Right atrium auricular region (tissue), 2 donors: ENCODE measurements around the gene COX7C. TPM values are rescaled to one million over a fixed set of nuclear protein-coding genes. Genes with fewer than 3 reads are reported as not detected.
"Not testable (repeated sequence)": the region's sequence is repeated elsewhere in the genome, so short reads cannot be mapped to it uniquely, and the experiment has no call there.

Experiments used
- DNase-seq: peaks from one replicate; pipeline ENCODE4 v3.0.0-alpha.2; 2019; ENCODE audit warnings: low spot score
- H3K27ac ChIP-seq, 2 donors: fragments of 200-600 bp; sonication (generic); 1 replicate in 1 of 2; 2 replicates in 1 of 2; pipeline ENCODE4 v1.5.1; 2016 to 2019
- H3K27me3 ChIP-seq, 2 donors: fragments of 200-600 bp; sonication (generic); one replicate each; pipeline versions ENCODE4 v1.5.1 to v1.6.0; 2017 to 2019
- H3K36me3 ChIP-seq: fragments of 200-600 bp; sonication (generic); one replicate; pipeline ENCODE4 v1.5.1; 2016
- H3K4me1 ChIP-seq, 2 donors: fragments of 200-600 bp; sonication (generic); one replicate each; pipeline versions ENCODE4 v1.5.1 to v1.6.0; 2017 to 2019
- H3K4me3 ChIP-seq, 2 donors: fragments of 200-600 bp; sonication (generic); 1 replicate in 1 of 2; 2 replicates in 1 of 2; pipeline ENCODE4 v1.5.1; 2017 to 2019; ENCODE audit warnings: mild to moderate bottlenecking in 1 of 2, moderate library complexity in 1 of 2
- H3K9me3 ChIP-seq, 2 donors: fragments of 200-600 bp; sonication (generic); one replicate each; pipeline ENCODE4 v1.5.1; 2019
- CTCF ChIP-seq, 2 donors: fragments of 200-600 bp; sonication (generic); IDR thresholded peaks; one replicate each; pipeline ENCODE4 v1.5.1; 2019; ENCODE audit warnings: antibody characterized with exemption in 2 of 2
- total RNA-seq, 2 donors: library from RNA; depleted of rRNA; stranded (reverse); fragments of >200 nt; gene quantifications; one replicate each; pipeline ENCODE4 v1.1.0, GENCODE V29; 2016

The COX7C gene
- total RNA-seq, result 100 to 1,000 TPM; 873 to 942 TPM

GRCh38 chr5:86617756-86618576, at the start of gene COX7C:
Gene COX7C (plus strand): TSS chr5:86617941. CDS start chr5:86618056, 115 bp downstream.
- peaks cover 0 to 4% of the 10 kb centered on the region in 2 donors for H3K4me1 ChIP-seq
- H3K9me3 ChIP-seq, result no peaks in the 10 kb centered on the region
- H3K4me3 ChIP-seq, result peak within 1 kb of the TSS; percentile 81 to 93
- DNase-seq, result peak; percentile 93
- H3K27me3 ChIP-seq, result no peaks in the 10 kb centered on the region
- peak within 1 kb of the TSS; percentile 91 to 92 for H3K27ac ChIP-seq
- peaks cover 35% of the 10 kb centered on the region for H3K36me3 ChIP-seq
- TF ChIP-seq CTCF (IDR thresholded peaks at IDR 0.05), result no peak

GRCh38 chr5:86569522-86570426, 48.0 kb upstream of the COX7C start:
- H3K4me1 ChIP-seq, H3K36me3 ChIP-seq, H3K27me3 ChIP-seq, H3K4me3 ChIP-seq, DNase-seq, H3K9me3 ChIP-seq, H3K27ac ChIP-seq: not testable (repeated sequence)

- DNase-seq, result no peak
- TF ChIP-seq CTCF (IDR thresholded peaks at IDR 0.05), result no peak
- no peak overlapping the region for H3K4me3 ChIP-seq
- H3K36me3 ChIP-seq, result no peaks in the 10 kb centered on the region
- no peak overlapping the region for H3K27ac ChIP-seq
- no peaks in the 10 kb centered on the region for H3K4me1 ChIP-seq
- H3K27me3 ChIP-seq, result no peaks in the 10 kb centered on the region
- no peaks in the 10 kb centered on the region for H3K9me3 ChIP-seq
These were observed 47.2 kb upstream of the COX7C start for GRCh38 chr5:86570427-86571083.

- H3K4me1 ChIP-seq, H3K9me3 ChIP-seq, H3K4me3 ChIP-seq, DNase-seq, H3K27ac ChIP-seq, H3K36me3 ChIP-seq, H3K27me3 ChIP-seq: not testable (repeated sequence)
These were observed 46.6 kb upstream of the COX7C start for GRCh38 chr5:86571109-86571508.

GRCh38 chr5:86572825-86573517, 44.8 kb upstream of the COX7C start:
- Histone ChIP-seq H3K4me1 (no peaks in the 10 kb centered on the region), H3K36me3 (no peaks in the 10 kb centered on the region), H3K4me3 (no peak overlapping the region), H3K9me3 (no peaks in the 10 kb centered on the region), H3K27me3 (no peaks in the 10 kb centered on the region), H3K27ac (no peak overlapping the region)
- no peak for TF ChIP-seq CTCF (IDR thresholded peaks at IDR 0.05)
- DNase-seq, result no peak

- H3K9me3 ChIP-seq, result no peaks in the 10 kb centered on the region
- no peaks in the 10 kb centered on the region for H3K36me3 ChIP-seq
- no peaks in the 10 kb centered on the region for H3K27me3 ChIP-seq
- no peak for DNase-seq
- H3K27ac ChIP-seq, result no peak overlapping the region
- no peak for TF ChIP-seq CTCF (IDR thresholded peaks at IDR 0.05)
- H3K4me3 ChIP-seq, result no peak overlapping the region
- no peaks in the 10 kb centered on the region for H3K4me1 ChIP-seq
These were observed 38.2 kb upstream of the COX7C start for GRCh38 chr5:86579502-86579901.
